Upper lobe of left lung (tissue), 4 donors: Measurements from ENCODE around the gene UBASH3B.

Experiments
- CTCF ChIP-seq, 6 experiments: fragments of 450-650 bp in 4 of 6; fragments of 200-600 bp in 2 of 6; sonication (generic) in 2 of 6; IDR thresholded peaks; one replicate each; pipeline ENCODE4 v1.5.1; 2016 to 2019; ENCODE audit warnings: antibody characterized with exemption in 6 of 6
- POLR2A ChIP-seq, 4 donors: fragments of 450-650 bp; IDR thresholded peaks; one replicate each; pipeline ENCODE4 v1.5.1; 2016 to 2017; ENCODE audit warnings: antibody characterized with exemption in 4 of 4, mild to moderate bottlenecking in 2 of 4

- no peak for TF ChIP-seq CTCF (IDR thresholded peaks at IDR 0.05)
- no peak for TF ChIP-seq POLR2A (IDR thresholded peaks at IDR 0.05)
Observed at GRCh38 chr11:122732342-122733315, 77.1 kb downstream of the UBASH3B start.
